Activated naive CD4-positive, alpha-beta T cell treated with anti-CD3 and anti-CD28 coated beads for 36 hours (primary cell): ENCODE results near the gene KIF26B. TPM values are rescaled to one million over a fixed set of nuclear protein-coding genes. Genes with fewer than 3 reads are reported as not detected.
"Not testable (repeated sequence)": the region's sequence is repeated elsewhere in the genome, so short reads cannot be mapped to it uniquely, and the experiment has no call there.

Experiments used
- CTCF ChIA-PET: fragments of 350-600 bp; sonication (Branson Sonifier 250); formaldehyde crosslinking; loops from one replicate; lab custom pipeline; 2021; ENCODE audit warnings: antibody characterized with exemption; lab: Charles Lee
- DNase-seq: peaks from one replicate; pipeline ENCODE4 v3.0.0-alpha.2; 2020
- H3K27ac Mint-ChIP-seq: one replicate; pipeline ENCODE4 v1.8.0; 2021; ENCODE audit warnings: mild to moderate bottlenecking, mixed read lengths
- H3K27me3 Mint-ChIP-seq: one replicate; pipeline ENCODE4 v1.8.0; 2021; ENCODE audit warnings: low read depth, mixed read lengths
- H3K36me3 Mint-ChIP-seq: one replicate; pipeline ENCODE4 v1.8.0; 2021; ENCODE audit warnings: low read depth, mixed read lengths
- H3K4me1 Mint-ChIP-seq: one replicate; pipeline ENCODE4 v1.8.0; 2021; ENCODE audit warnings: low read depth, mixed read lengths
- H3K4me3 Mint-ChIP-seq: one replicate; pipeline ENCODE4 v1.8.0; 2021; ENCODE audit warnings: mild to moderate bottlenecking, moderate library complexity, mixed read lengths
- H3K9me3 Mint-ChIP-seq: one replicate; pipeline ENCODE4 v1.8.0; 2021; ENCODE audit warnings: mixed read lengths
- intact Hi-C: fragments of 100-400 bp; cut with micrococcal nuclease; formaldehyde crosslinking; loops from one replicate; pipeline ENCODE4 v1.15.1; 2023
- total RNA-seq, 2 experiments: library from RNA; stranded (reverse); gene quantifications; one replicate each; pipeline ENCODE4 v1.2.3, GENCODE V29; 2021

Gene KIF26B
- total RNA-seq, 2 experiments from 2014 or later, result 0.05 TPM; not detected in 1

- CTCF ChIA-PET, result no interaction called here
- intact Hi-C loops, result no loop called here
- H3K9me3 Mint-ChIP-seq, result peaks cover 3% of the 10 kb centered on the region
- no peak for DNase-seq
- H3K4me1 Mint-ChIP-seq, result no peaks in the 10 kb centered on the region
- H3K36me3 Mint-ChIP-seq, result peaks cover 3% of the 10 kb centered on the region
- H3K4me3 Mint-ChIP-seq, result no peak overlapping the region
- no peak overlapping the region for H3K27ac Mint-ChIP-seq
- no peaks in the 10 kb centered on the region for H3K27me3 Mint-ChIP-seq
Measured at GRCh38 chr1:245721488-245721887, 566.7 kb downstream of the KIF26B start.

GRCh38 chr1:245728035-245728434 lies 573.2 kb downstream of the KIF26B start:
- intact Hi-C loops, H3K27ac Mint-ChIP-seq, H3K4me1 Mint-ChIP-seq, H3K4me3 Mint-ChIP-seq, H3K27me3 Mint-ChIP-seq, DNase-seq: not testable (repeated sequence)
- Mint-ChIP-seq H3K36me3 (peaks cover 10% of the 10 kb centered on the region), H3K9me3 (peaks cover 48% of the 10 kb centered on the region)
- CTCF ChIA-PET, result interaction anchor here (0.6 kb wide), 1 partner anchor 737 kb away, joined by 3 read pairs; no protein-coding TSS in a partner anchor

- no peak for DNase-seq
- H3K36me3 Mint-ChIP-seq, result peaks cover 9% of the 10 kb centered on the region
- CTCF ChIA-PET, result no interaction called here
- peaks cover 48% of the 10 kb centered on the region for H3K9me3 Mint-ChIP-seq
- H3K27ac Mint-ChIP-seq, result no peak overlapping the region
- H3K4me1 Mint-ChIP-seq, result no peaks in the 10 kb centered on the region
- H3K4me3 Mint-ChIP-seq, result no peak overlapping the region
- intact Hi-C loops, result no loop called here
- no peaks in the 10 kb centered on the region for H3K27me3 Mint-ChIP-seq
Measured at GRCh38 chr1:245730801-245731200, 576.0 kb downstream of the KIF26B start.

- H3K36me3 Mint-ChIP-seq, intact Hi-C loops, CTCF ChIA-PET, DNase-seq, H3K4me3 Mint-ChIP-seq, H3K4me1 Mint-ChIP-seq, H3K27me3 Mint-ChIP-seq, H3K27ac Mint-ChIP-seq: not testable (repeated sequence)
- peaks cover 22% of the 10 kb centered on the region for H3K9me3 Mint-ChIP-seq
Measured at GRCh38 chr1:245740336-245740735, 585.6 kb downstream of the KIF26B start.

- no peak for DNase-seq
- Mint-ChIP-seq H3K27ac (no peak overlapping the region), H3K27me3 (peaks cover 3% of the 10 kb centered on the region), H3K36me3 (peaks cover 22% of the 10 kb centered on the region), H3K4me1 (no peaks in the 10 kb centered on the region), H3K4me3 (no peak overlapping the region), H3K9me3 (peaks cover 41% of the 10 kb centered on the region)
- CTCF ChIA-PET, result no interaction called here
- intact Hi-C loops, result no loop called here
Measured at GRCh38 chr1:245742896-245743295, 588.1 kb downstream of the KIF26B start.

GRCh38 chr1:245748240-245748639 lies 593.5 kb downstream of the KIF26B start:
- H3K27me3 Mint-ChIP-seq, result no peaks in the 10 kb centered on the region
- H3K27ac Mint-ChIP-seq, result no peak overlapping the region
- CTCF ChIA-PET, result no interaction called here
- no peak for DNase-seq
- intact Hi-C loops, result no loop called here
- no peak overlapping the region for H3K4me3 Mint-ChIP-seq
- peaks cover 54% of the 10 kb centered on the region for H3K36me3 Mint-ChIP-seq
- H3K4me1 Mint-ChIP-seq, result no peaks in the 10 kb centered on the region
- H3K9me3 Mint-ChIP-seq, result peaks cover 34% of the 10 kb centered on the region

- H3K4me3 Mint-ChIP-seq, result no peak overlapping the region
- peaks cover 56% of the 10 kb centered on the region for H3K36me3 Mint-ChIP-seq
- DNase-seq, result no peak
- H3K9me3 Mint-ChIP-seq, result peaks cover 34% of the 10 kb centered on the region
- intact Hi-C loops, result no loop called here
- H3K4me1 Mint-ChIP-seq, result no peaks in the 10 kb centered on the region
- CTCF ChIA-PET, result no interaction called here
- H3K27ac Mint-ChIP-seq, result no peak overlapping the region
- H3K27me3 Mint-ChIP-seq, result no peaks in the 10 kb centered on the region
Measured at GRCh38 chr1:245748646-245749045, 593.9 kb downstream of the KIF26B start.

- CTCF ChIA-PET, result no interaction called here
- Mint-ChIP-seq H3K4me1 (no peaks in the 10 kb centered on the region), H3K27ac (no peak overlapping the region), H3K27me3 (no peaks in the 10 kb centered on the region), H3K4me3 (no peak overlapping the region), H3K9me3 (peaks cover 34% of the 10 kb centered on the region), H3K36me3 (peaks cover 56% of the 10 kb centered on the region)
- intact Hi-C loops, result no loop called here
- DNase-seq, result no peak
Measured at GRCh38 chr1:245749053-245749452, 594.3 kb downstream of the KIF26B start.

GRCh38 chr1:245750261-245750660 lies 595.5 kb downstream of the KIF26B start:
- intact Hi-C loops, result no loop called here
- Mint-ChIP-seq H3K27me3 (no peaks in the 10 kb centered on the region), H3K4me1 (no peaks in the 10 kb centered on the region), H3K36me3 (peaks cover 60% of the 10 kb centered on the region), H3K9me3 (peaks cover 29% of the 10 kb centered on the region), H3K27ac (no peak overlapping the region), H3K4me3 (no peak overlapping the region)
- DNase-seq, result no peak
- CTCF ChIA-PET, result no interaction called here

GRCh38 chr1:245751116-245751515 lies 596.3 kb downstream of the KIF26B start:
- CTCF ChIA-PET, result no interaction called here
- H3K36me3 Mint-ChIP-seq, result peaks cover 54% of the 10 kb centered on the region
- DNase-seq, result no peak
- H3K27ac Mint-ChIP-seq, result no peak overlapping the region
- no peaks in the 10 kb centered on the region for H3K4me1 Mint-ChIP-seq
- H3K9me3 Mint-ChIP-seq, result peaks cover 27% of the 10 kb centered on the region
- no peak overlapping the region for H3K4me3 Mint-ChIP-seq
- no peaks in the 10 kb centered on the region for H3K27me3 Mint-ChIP-seq
- intact Hi-C loops, result no loop called here

- DNase-seq, result no peak
- no peaks in the 10 kb centered on the region for H3K27me3 Mint-ChIP-seq
- H3K36me3 Mint-ChIP-seq, result peaks cover 47% of the 10 kb centered on the region
- H3K4me1 Mint-ChIP-seq, result no peaks in the 10 kb centered on the region
- no peak overlapping the region for H3K27ac Mint-ChIP-seq
- peaks cover 23% of the 10 kb centered on the region for H3K9me3 Mint-ChIP-seq
- no peak overlapping the region for H3K4me3 Mint-ChIP-seq
- intact Hi-C loops, result no loop called here
- CTCF ChIA-PET, result no interaction called here
Measured at GRCh38 chr1:245751726-245752470, 597.1 kb downstream of the KIF26B start.

- Mint-ChIP-seq H3K4me3 (no peak overlapping the region), H3K27ac (no peak overlapping the region), H3K36me3 (peaks cover 42% of the 10 kb centered on the region), H3K27me3 (no peaks in the 10 kb centered on the region), H3K4me1 (no peaks in the 10 kb centered on the region), H3K9me3 (peaks cover 23% of the 10 kb centered on the region)
- intact Hi-C loops, result no loop called here
- CTCF ChIA-PET, result no interaction called here
- no peak for DNase-seq
Measured at GRCh38 chr1:245752561-245752960, 597.8 kb downstream of the KIF26B start.

GRCh38 chr1:245753807-245754206 lies 599.0 kb downstream of the KIF26B start:
- intact Hi-C loops, result no loop called here
- Mint-ChIP-seq H3K4me3 (no peak overlapping the region), H3K4me1 (no peaks in the 10 kb centered on the region), H3K27me3 (no peaks in the 10 kb centered on the region), H3K9me3 (peaks cover 28% of the 10 kb centered on the region), H3K27ac (no peak overlapping the region), H3K36me3 (peaks cover 40% of the 10 kb centered on the region)
- no peak for DNase-seq
- CTCF ChIA-PET, result interaction anchor here (1.2 kb wide), 1 partner anchor 15 kb away, joined by 3 read pairs; no protein-coding TSS in a partner anchor
